ENCODE data around the gene ATXN1.

Gene ATXN1

DNA sequence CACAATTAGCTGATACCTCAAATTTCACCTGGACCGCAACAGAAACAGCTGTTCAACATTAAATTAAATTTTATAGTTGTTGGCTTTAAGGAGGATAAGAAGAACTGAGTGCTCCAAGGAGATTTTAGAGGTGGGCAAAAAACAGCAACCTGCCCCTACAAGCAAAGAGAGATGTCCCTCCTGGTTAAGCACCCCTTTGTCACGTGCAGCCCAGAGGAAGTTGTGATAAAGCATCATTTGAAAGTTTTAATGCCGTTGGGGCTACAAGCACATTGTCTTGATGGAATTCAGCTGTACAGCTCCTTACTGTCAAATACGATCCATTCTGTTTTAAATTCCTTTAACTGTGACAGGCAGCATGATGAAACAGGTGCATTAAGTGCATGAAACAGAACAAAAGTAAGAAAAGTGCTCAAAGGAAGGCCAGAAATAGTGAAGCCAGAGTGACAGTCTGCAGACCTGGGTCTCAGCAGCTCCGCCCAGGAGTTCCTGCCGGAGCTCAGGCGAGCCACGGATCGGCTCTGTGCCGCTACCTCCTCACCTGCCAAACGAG is 327.8 kb downstream of the ATXN1 start:
- TF ChIP-seq, protein P1, sequence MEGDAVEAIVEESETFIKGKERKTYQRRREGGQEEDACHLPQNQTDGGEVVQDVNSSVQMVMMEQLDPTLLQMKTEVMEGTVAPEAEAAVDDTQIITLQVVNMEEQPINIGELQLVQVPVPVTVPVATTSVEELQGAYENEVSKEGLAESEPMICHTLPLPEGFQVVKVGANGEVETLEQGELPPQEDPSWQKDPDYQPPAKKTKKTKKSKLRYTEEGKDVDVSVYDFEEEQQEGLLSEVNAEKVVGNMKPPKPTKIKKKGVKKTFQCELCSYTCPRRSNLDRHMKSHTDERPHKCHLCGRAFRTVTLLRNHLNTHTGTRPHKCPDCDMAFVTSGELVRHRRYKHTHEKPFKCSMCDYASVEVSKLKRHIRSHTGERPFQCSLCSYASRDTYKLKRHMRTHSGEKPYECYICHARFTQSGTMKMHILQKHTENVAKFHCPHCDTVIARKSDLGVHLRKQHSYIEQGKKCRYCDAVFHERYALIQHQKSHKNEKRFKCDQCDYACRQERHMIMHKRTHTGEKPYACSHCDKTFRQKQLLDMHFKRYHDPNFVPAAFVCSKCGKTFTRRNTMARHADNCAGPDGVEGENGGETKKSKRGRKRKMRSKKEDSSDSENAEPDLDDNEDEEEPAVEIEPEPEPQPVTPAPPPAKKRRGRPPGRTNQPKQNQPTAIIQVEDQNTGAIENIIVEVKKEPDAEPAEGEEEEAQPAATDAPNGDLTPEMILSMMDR (IDR thresholded peaks at IDR 0.05; ENCODE audit: control extremely low read depth, extremely low read depth, low read depth, missing control alignments), result no peak
- DNase-seq (ENCODE audit: extremely low spot score), result no peak
- POLR2A ChIA-PET, result no interaction called here
- CTCF ChIA-PET, result interaction anchor here (1.3 to 2.3 kb wide), 4 partner anchors 9 to 100 kb away, joined by 5 to 7 read pairs (median 5); no protein-coding TSS in a partner anchor

DNA sequence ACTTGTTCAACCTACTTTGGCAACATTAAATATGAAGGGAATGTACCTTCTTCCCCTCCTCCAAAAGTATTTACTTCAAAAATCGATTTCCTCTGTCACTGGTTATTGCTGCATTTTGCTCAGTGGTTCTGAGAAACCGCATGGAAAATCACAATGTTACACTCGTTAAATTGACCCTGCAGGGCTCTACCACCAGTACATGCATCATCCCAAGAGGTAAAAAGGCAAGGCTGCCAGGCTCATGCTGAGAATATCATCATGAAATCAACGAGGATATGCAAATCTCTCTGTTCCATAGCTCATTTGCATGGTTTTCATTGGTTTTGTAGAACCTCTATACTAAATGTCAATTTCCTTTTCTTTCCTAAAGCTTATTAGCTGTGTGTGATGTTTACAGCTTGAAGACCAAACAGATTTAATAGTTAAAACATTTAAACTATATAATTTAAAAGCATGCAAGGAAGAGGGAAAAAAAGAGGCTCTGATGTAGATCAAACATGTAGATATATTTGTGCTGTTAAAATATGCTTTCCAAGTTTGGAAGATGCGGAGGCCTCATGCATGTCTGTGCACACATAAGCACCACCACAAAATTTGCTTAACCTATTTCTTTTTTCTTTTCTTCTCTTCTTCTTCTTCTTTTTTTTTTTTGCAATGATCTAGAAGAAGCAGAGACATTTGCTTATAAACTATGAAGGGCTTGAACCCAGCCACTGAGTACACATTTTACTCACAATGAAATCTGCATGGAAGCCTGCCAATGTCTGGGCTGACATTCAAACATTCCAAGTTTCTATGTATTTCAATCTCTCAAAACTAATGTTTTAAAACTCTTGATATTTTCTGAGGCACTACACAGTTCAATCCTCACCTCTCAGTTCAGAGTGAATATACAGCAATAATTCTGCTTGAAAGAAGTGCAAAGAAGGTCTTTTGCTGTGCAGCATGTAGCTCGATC is 328.9 kb downstream of the ATXN1 start:
- DNase-seq (ENCODE audit: extremely low spot score), result no peak
- POLR2A ChIA-PET, result no interaction called here
- TF ChIP-seq, protein P1 (IDR thresholded peaks at IDR 0.05; ENCODE audit: control extremely low read depth, extremely low read depth, low read depth, missing control alignments), result no peak
- CTCF ChIA-PET, result interaction anchor here (0.7 to 2.3 kb wide), 5 partner anchors 8 to 331 kb away, joined by 3 to 7 read pairs (median 5); no protein-coding TSS in a partner anchor

DNA sequence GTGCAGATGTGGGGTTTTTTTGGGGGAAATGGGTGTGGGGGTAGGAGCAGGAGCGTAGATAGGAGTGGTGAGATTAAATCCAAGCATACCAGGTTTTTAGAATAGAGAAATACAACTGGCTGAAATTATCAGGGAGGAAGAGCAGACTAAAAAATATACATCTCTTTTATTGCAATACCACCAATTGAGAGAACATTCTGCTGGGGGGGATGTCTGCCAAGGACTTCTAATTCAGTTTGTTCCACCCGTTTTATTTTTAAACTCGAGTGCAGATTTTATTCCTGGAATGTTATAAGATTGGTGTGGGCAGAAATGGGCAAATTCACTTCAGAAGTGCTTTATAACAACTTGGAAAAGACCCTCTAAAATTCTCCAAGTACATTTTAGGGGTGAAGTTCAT is 330.2 kb downstream of the ATXN1 start:
- ChIA-PET CTCF (no interaction called here), POLR2A (no interaction called here)
- TF ChIP-seq, protein P1 (IDR thresholded peaks at IDR 0.05; ENCODE audit: control extremely low read depth, extremely low read depth, low read depth, missing control alignments), result no peak
- no peak for DNase-seq (ENCODE audit: extremely low spot score)

DNA sequence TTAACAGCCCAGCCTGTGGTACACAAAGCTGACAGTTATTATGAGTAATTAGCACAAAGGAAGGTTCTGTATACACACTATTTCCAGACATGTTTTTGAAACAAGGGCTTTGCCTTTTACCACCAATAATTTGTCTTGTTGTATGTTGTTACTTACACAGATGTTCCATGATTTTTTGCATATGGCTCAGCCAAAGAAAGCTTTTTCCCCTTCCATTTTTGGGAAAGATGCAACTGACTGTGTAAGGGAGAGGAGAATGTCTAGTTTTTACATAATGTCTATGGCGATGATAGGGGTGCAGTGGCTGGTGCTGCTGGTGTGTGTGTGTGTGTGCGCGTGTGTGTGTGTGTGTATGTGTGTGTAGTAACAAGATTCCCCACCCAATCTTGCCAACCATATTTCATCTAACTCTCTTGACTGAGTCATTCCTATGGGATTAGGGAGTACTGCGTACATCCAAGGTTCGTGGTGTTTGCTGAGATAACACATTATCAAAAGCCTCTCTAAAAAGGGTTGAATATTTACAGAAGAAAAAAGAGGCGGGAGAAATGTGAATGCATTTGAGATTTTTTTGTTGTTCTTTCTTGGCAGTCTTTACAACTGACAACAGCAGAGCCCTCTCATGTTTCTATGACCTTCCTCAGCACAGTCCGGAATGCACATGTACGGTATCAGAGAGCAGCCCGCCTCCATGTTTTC is 330.7 kb downstream of the ATXN1 start:
- CTCF ChIA-PET, result interaction anchor here (0.8 to 1.3 kb wide), 2 partner anchors 10 to 16 kb away, joined by 4 read pairs; no protein-coding TSS in a partner anchor
- POLR2A ChIA-PET, result interaction anchor here (0.6 kb wide), 1 partner anchor 325 kb away, joined by 3 read pairs; no protein-coding TSS in a partner anchor
- no peak for DNase-seq (ENCODE audit: extremely low spot score)
- TF ChIP-seq, protein P1 (IDR thresholded peaks at IDR 0.05; ENCODE audit: control extremely low read depth, extremely low read depth, low read depth, missing control alignments), result no peak

DNA sequence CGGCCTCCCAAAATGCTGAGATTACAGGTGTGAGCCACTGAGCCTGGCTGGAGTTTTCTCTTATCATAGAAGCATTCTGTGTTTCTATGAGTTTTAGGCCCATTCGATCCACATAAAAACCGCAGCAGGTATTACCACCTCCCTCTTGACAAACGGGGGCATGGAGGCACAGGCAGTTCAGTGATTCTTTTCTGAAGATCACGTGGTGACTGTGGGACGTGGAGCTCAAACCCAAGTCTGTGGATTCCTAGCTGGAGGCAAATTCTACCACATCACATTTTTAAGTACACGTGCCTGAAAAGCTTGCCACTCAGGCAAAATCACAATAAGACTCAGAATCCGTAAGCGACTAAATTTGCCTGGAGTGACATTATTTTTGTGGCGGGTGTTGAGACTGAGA is 331.6 kb downstream of the ATXN1 start:
- TF ChIP-seq, protein P1 (IDR thresholded peaks at IDR 0.05; ENCODE audit: control extremely low read depth, extremely low read depth, low read depth, missing control alignments), result no peak
- ChIA-PET POLR2A (no interaction called here), CTCF (interaction anchor here (0.8 to 1.3 kb wide), 2 partner anchors 9 to 17 kb away, joined by 4 read pairs; no protein-coding TSS in a partner anchor)
- no peak for DNase-seq (ENCODE audit: extremely low spot score)

DNA sequence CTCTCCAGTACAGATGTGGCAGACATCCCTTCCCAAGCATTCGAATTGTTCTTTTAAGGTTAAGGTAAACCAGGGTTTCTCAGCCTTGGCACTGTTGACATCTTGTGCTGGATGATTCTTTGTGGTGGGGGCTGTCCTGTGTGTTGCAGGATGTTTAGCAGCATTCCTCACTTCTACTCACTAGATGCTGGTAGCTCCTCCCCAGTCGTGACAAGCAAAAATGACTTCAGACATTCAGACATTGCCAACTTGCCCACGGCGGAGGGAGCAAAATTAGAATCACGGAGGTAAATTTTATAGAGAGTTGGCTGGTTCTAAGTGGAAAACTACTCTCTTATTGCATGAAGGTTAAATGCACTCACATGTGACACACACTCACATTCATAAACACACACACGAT is 334.1 kb downstream of the ATXN1 start:
- TF ChIP-seq, protein P1 (IDR thresholded peaks at IDR 0.05; ENCODE audit: control extremely low read depth, extremely low read depth, low read depth, missing control alignments), result no peak
- CTCF ChIA-PET, result interaction anchor here (1.0 to 1.5 kb wide), 3 partner anchors 13 to 208 kb away, joined by 3 to 5 read pairs (median 3); no protein-coding TSS in a partner anchor
- POLR2A ChIA-PET, result no interaction called here
- DNase-seq (ENCODE audit: extremely low spot score), result no peak

All from GM10248 (cell line).